Measurements from ENCODE around the gene CDCP1.
"Not testable (repeated sequence)": the region's sequence is repeated elsewhere in the genome, so short reads cannot be mapped to it uniquely, and the experiment has no call there.

Gene CDCP1

GRCh38 chr3:45053805-45054195 lies 92.4 kb downstream of the CDCP1 start:
- H3K4me1 ChIP-seq (ENCODE audit: control insufficient read depth in 2 of 2, insufficient read depth in 2 of 2, low read length in 2 of 2); H3K4me3 ChIP-seq (ENCODE audit: low read length in 2 of 2); H3K27ac ChIP-seq (ENCODE audit: low read depth in 2 of 2, low read length in 2 of 2); H3K36me3 ChIP-seq (ENCODE audit: control insufficient read depth in 2 of 2, insufficient read depth in 2 of 2, low read length in 2 of 2); H3K9ac ChIP-seq (ENCODE audit: low read depth in 1 of 2, low read length in 2 of 2); H3K9me3 ChIP-seq (ENCODE audit: control insufficient read depth in 2 of 2, low read length in 2 of 2); H3K27me3 ChIP-seq (ENCODE audit: control insufficient read depth in 2 of 2, insufficient read depth in 2 of 2, low read length in 2 of 2): not testable (repeated sequence)

GRCh38 chr3:45051685-45052084 lies 94.5 kb downstream of the CDCP1 start:
- Histone ChIP-seq H3K9me3 (ENCODE audit: control insufficient read depth in 2 of 2, low read length in 2 of 2) (no peaks in the 10 kb centered on the region), H3K36me3 (ENCODE audit: control insufficient read depth in 2 of 2, insufficient read depth in 2 of 2, low read length in 2 of 2) (no peaks in the 10 kb centered on the region), H3K27ac (ENCODE audit: low read depth in 2 of 2, low read length in 2 of 2) (no peak overlapping the region), H3K9ac (ENCODE audit: low read depth in 1 of 2, low read length in 2 of 2) (no peak overlapping the region), H3K27me3 (ENCODE audit: control insufficient read depth in 2 of 2, insufficient read depth in 2 of 2, low read length in 2 of 2) (no peaks in the 10 kb centered on the region), H3K4me1 (ENCODE audit: control insufficient read depth in 2 of 2, insufficient read depth in 2 of 2, low read length in 2 of 2) (no peaks in the 10 kb centered on the region), H3K4me3 (ENCODE audit: low read length in 2 of 2) (no peak overlapping the region)

- Histone ChIP-seq H3K36me3 (ENCODE audit: control insufficient read depth in 2 of 2, insufficient read depth in 2 of 2, low read length in 2 of 2) (no peaks in the 10 kb centered on the region), H3K9me3 (ENCODE audit: control insufficient read depth in 2 of 2, low read length in 2 of 2) (no peaks in the 10 kb centered on the region), H3K9ac (ENCODE audit: low read depth in 1 of 2, low read length in 2 of 2) (no peak overlapping the region), H3K4me3 (ENCODE audit: low read length in 2 of 2) (no peak overlapping the region), H3K27me3 (ENCODE audit: control insufficient read depth in 2 of 2, insufficient read depth in 2 of 2, low read length in 2 of 2) (no peaks in the 10 kb centered on the region), H3K4me1 (ENCODE audit: control insufficient read depth in 2 of 2, insufficient read depth in 2 of 2, low read length in 2 of 2) (no peaks in the 10 kb centered on the region), H3K27ac (ENCODE audit: low read depth in 2 of 2, low read length in 2 of 2) (no peak overlapping the region)
These were observed 96.4 kb downstream of the CDCP1 start for GRCh38 chr3:45049807-45050206.

GRCh38 chr3:45048244-45048643 lies 97.9 kb downstream of the CDCP1 start:
- no peaks in the 10 kb centered on the region for H3K9me3 ChIP-seq (ENCODE audit: control insufficient read depth in 2 of 2, low read length in 2 of 2)
- no peaks in the 10 kb centered on the region for H3K36me3 ChIP-seq (ENCODE audit: control insufficient read depth in 2 of 2, insufficient read depth in 2 of 2, low read length in 2 of 2)
- no peak overlapping the region for H3K9ac ChIP-seq (ENCODE audit: low read depth in 1 of 2, low read length in 2 of 2)
- no peak overlapping the region for H3K27ac ChIP-seq (ENCODE audit: low read depth in 2 of 2, low read length in 2 of 2)
- H3K27me3 ChIP-seq (ENCODE audit: control insufficient read depth in 2 of 2, insufficient read depth in 2 of 2, low read length in 2 of 2): no peaks in the 10 kb centered on the region
- H3K4me1 ChIP-seq (ENCODE audit: control insufficient read depth in 2 of 2, insufficient read depth in 2 of 2, low read length in 2 of 2): peaks cover 0 to 2% of the 10 kb centered on the region in 2 donors
- H3K4me3 ChIP-seq (ENCODE audit: low read length in 2 of 2): no peak overlapping the region

- Histone ChIP-seq H3K27ac (ENCODE audit: low read depth in 2 of 2, low read length in 2 of 2) (no peak overlapping the region), H3K4me3 (ENCODE audit: low read length in 2 of 2) (no peak overlapping the region), H3K9ac (ENCODE audit: low read depth in 1 of 2, low read length in 2 of 2) (no peak overlapping the region), H3K4me1 (ENCODE audit: control insufficient read depth in 2 of 2, insufficient read depth in 2 of 2, low read length in 2 of 2) (peaks cover 3 to 7% of the 10 kb centered on the region in 2 donors), H3K36me3 (ENCODE audit: control insufficient read depth in 2 of 2, insufficient read depth in 2 of 2, low read length in 2 of 2) (no peaks in the 10 kb centered on the region), H3K27me3 (ENCODE audit: control insufficient read depth in 2 of 2, insufficient read depth in 2 of 2, low read length in 2 of 2) (no peaks in the 10 kb centered on the region), H3K9me3 (ENCODE audit: control insufficient read depth in 2 of 2, low read length in 2 of 2) (no peaks in the 10 kb centered on the region)
These were observed 102.4 kb downstream of the CDCP1 start for GRCh38 chr3:45043728-45044299.

GRCh38 chr3:45042162-45042561 lies 104.0 kb downstream of the CDCP1 start:
- Histone ChIP-seq H3K9me3 (ENCODE audit: control insufficient read depth in 2 of 2, low read length in 2 of 2) (no peaks in the 10 kb centered on the region), H3K27ac (ENCODE audit: low read depth in 2 of 2, low read length in 2 of 2) (no peak overlapping the region), H3K9ac (ENCODE audit: low read depth in 1 of 2, low read length in 2 of 2) (no peak overlapping the region), H3K36me3 (ENCODE audit: control insufficient read depth in 2 of 2, insufficient read depth in 2 of 2, low read length in 2 of 2) (no peaks in the 10 kb centered on the region), H3K27me3 (ENCODE audit: control insufficient read depth in 2 of 2, insufficient read depth in 2 of 2, low read length in 2 of 2) (no peaks in the 10 kb centered on the region), H3K4me1 (ENCODE audit: control insufficient read depth in 2 of 2, insufficient read depth in 2 of 2, low read length in 2 of 2) (peaks cover 3 to 7% of the 10 kb centered on the region in 2 donors), H3K4me3 (ENCODE audit: low read length in 2 of 2) (no peak overlapping the region)

- Histone ChIP-seq H3K4me3 (ENCODE audit: low read length in 2 of 2) (no peak overlapping the region), H3K36me3 (ENCODE audit: control insufficient read depth in 2 of 2, insufficient read depth in 2 of 2, low read length in 2 of 2) (no peaks in the 10 kb centered on the region), H3K9me3 (ENCODE audit: control insufficient read depth in 2 of 2, low read length in 2 of 2) (no peaks in the 10 kb centered on the region), H3K9ac (ENCODE audit: low read depth in 1 of 2, low read length in 2 of 2) (no peak overlapping the region), H3K4me1 (ENCODE audit: control insufficient read depth in 2 of 2, insufficient read depth in 2 of 2, low read length in 2 of 2) (peaks cover 3 to 7% of the 10 kb centered on the region in 2 donors), H3K27ac (ENCODE audit: low read depth in 2 of 2, low read length in 2 of 2) (no peak overlapping the region), H3K27me3 (ENCODE audit: control insufficient read depth in 2 of 2, insufficient read depth in 2 of 2, low read length in 2 of 2) (peaks cover 0 to under 1% of the 10 kb centered on the region in 2 donors)
These were observed 104.5 kb downstream of the CDCP1 start for GRCh38 chr3:45041666-45042065.

GRCh38 chr3:45037720-45038455 lies 108.3 kb downstream of the CDCP1 start:
- Histone ChIP-seq H3K9me3 (ENCODE audit: control insufficient read depth in 2 of 2, low read length in 2 of 2) (no peaks in the 10 kb centered on the region), H3K27me3 (ENCODE audit: control insufficient read depth in 2 of 2, insufficient read depth in 2 of 2, low read length in 2 of 2) (peaks cover 0 to 3% of the 10 kb centered on the region in 2 donors), H3K4me1 (ENCODE audit: control insufficient read depth in 2 of 2, insufficient read depth in 2 of 2, low read length in 2 of 2) (peaks cover 19 to 26% of the 10 kb centered on the region in 2 donors), H3K4me3 (ENCODE audit: low read length in 2 of 2) (no peak overlapping the region), H3K27ac (ENCODE audit: low read depth in 2 of 2, low read length in 2 of 2) (no peak overlapping the region), H3K36me3 (ENCODE audit: control insufficient read depth in 2 of 2, insufficient read depth in 2 of 2, low read length in 2 of 2) (peaks cover 0 to 3% of the 10 kb centered on the region in 2 donors), H3K9ac (ENCODE audit: low read depth in 1 of 2, low read length in 2 of 2) (peak overlapping the region in 1 of 2 donors; percentile 4)

GRCh38 chr3:45035441-45036301 lies 110.5 kb downstream of the CDCP1 start:
- Histone ChIP-seq H3K9ac (ENCODE audit: low read depth in 1 of 2, low read length in 2 of 2) (peak overlapping the region in 1 of 2 donors; percentile 14), H3K27me3 (ENCODE audit: control insufficient read depth in 2 of 2, insufficient read depth in 2 of 2, low read length in 2 of 2) (peaks cover 0 to 3% of the 10 kb centered on the region in 2 donors), H3K9me3 (ENCODE audit: control insufficient read depth in 2 of 2, low read length in 2 of 2) (no peaks in the 10 kb centered on the region), H3K4me1 (ENCODE audit: control insufficient read depth in 2 of 2, insufficient read depth in 2 of 2, low read length in 2 of 2) (peaks cover 16 to 20% of the 10 kb centered on the region in 2 donors), H3K36me3 (ENCODE audit: control insufficient read depth in 2 of 2, insufficient read depth in 2 of 2, low read length in 2 of 2) (peaks cover 0 to 3% of the 10 kb centered on the region in 2 donors), H3K27ac (ENCODE audit: low read depth in 2 of 2, low read length in 2 of 2) (peak overlapping the region; percentile 33 to 50), H3K4me3 (ENCODE audit: low read length in 2 of 2) (peak overlapping the region in 1 of 2 donors; percentile 41)
